T-cell (primary cell): ENCODE data around the gene FAM98C. TPM values are rescaled to one million over a fixed set of nuclear protein-coding genes. Genes with fewer than 3 reads are reported as not detected.

Experiments used
- ATAC-seq, 4 experiments: fragments of 200-7000 bp in 3 of 4; fragments of 150-1000 bp in 1 of 4; cut with Tn5 transposase; replicated peaks in 1 of 4; 1 replicate in 3 of 4; 2 replicates in 1 of 4; pipeline ENCODE4 v1.10.0; 2021; ENCODE audit warnings: moderate library complexity in 3 of 4, mild to moderate bottlenecking in 2 of 4, moderate number of reproducible peaks in 1 of 4
- CTCF ChIA-PET, 2 donors: fragments of 300-600 bp; sonication (Branson Sonifier 250); formaldehyde crosslinking; loops; one replicate each; lab custom pipeline; 2022; ENCODE audit warnings: antibody characterized with exemption in 2 of 2; lab: Charles Lee
- POLR2A ChIA-PET, 2 donors: fragments of 300-600 bp; sonication (Branson Sonifier 250); formaldehyde crosslinking; loops; one replicate each; lab custom pipeline; 2022; ENCODE audit warnings: antibody characterized with exemption in 2 of 2; lab: Charles Lee
- DNase-seq, 35 experiments: peaks; one replicate each; pipeline versions ENCODE4 v3.0.0 to v3.0.0-alpha.2; 2013 to 2023
- H3K27ac ChIP-seq: one replicate; pipeline ENCODE4 v1.5.1; 2013; ENCODE audit warnings: low read length
- H3K27me3 ChIP-seq, 2 experiments: replicated peaks in 1 of 2; 1 replicate in 1 of 2; 2 replicates in 1 of 2; pipeline versions ENCODE4 v1.6.1 to v1.7.0; 2013; ENCODE audit warnings: low read length in 1 of 2, mixed read lengths in 1 of 2; ENCODE audit not compliant: control insufficient read depth in 2 of 2, insufficient read depth in 2 of 2; ENCODE audit errors: extremely low read depth in 1 of 2
- H3K36me3 ChIP-seq, 2 donors: 1 replicate in 1 of 2; 2 replicates in 1 of 2; pipeline versions ENCODE4 v1.6.1 to v1.7.0; 2013; ENCODE audit warnings: low read length in 1 of 2; ENCODE audit not compliant: control insufficient read depth in 2 of 2, insufficient read depth in 1 of 2; ENCODE audit errors: extremely low read depth in 1 of 2
- H3K4me1 ChIP-seq, 2 experiments: 1 replicate in 1 of 2; 2 replicates in 1 of 2; pipeline versions ENCODE4 v1.6.1 to v1.7.0; 2013; ENCODE audit warnings: low read length in 2 of 2, mixed read lengths in 1 of 2; ENCODE audit not compliant: insufficient read depth in 2 of 2, control insufficient read depth in 1 of 2; ENCODE audit errors: extremely low read depth in 1 of 2
- H3K4me3 ChIP-seq, 2 donors: 1 replicate in 1 of 2; 2 replicates in 1 of 2; pipeline versions ENCODE4 v1.5.1 to v1.7.0; 2013; ENCODE audit warnings: mild to moderate bottlenecking in 2 of 2, low read length in 1 of 2, moderate library complexity in 1 of 2; ENCODE audit not compliant: control insufficient read depth in 1 of 2; ENCODE audit errors: extremely low read depth in 1 of 2
- H3K9me3 ChIP-seq: 2 replicates; pipeline ENCODE4 v1.7.0; 2013
- H3K27ac Mint-ChIP-seq, 2 donors: one replicate each; pipeline ENCODE4 v1.8.0; 2020 to 2021; ENCODE audit warnings: mild to moderate bottlenecking in 2 of 2, mixed read lengths in 2 of 2
- H3K27me3 Mint-ChIP-seq, 2 donors: one replicate each; pipeline ENCODE4 v1.8.0; 2021 to 2022; ENCODE audit warnings: mixed read lengths in 2 of 2
- H3K36me3 Mint-ChIP-seq: one replicate; pipeline ENCODE4 v1.8.0; 2021; ENCODE audit warnings: mixed read lengths
- H3K4me1 Mint-ChIP-seq, 3 donors: one replicate each; pipeline ENCODE4 v1.8.0; 2020 to 2022; ENCODE audit warnings: mixed read lengths in 3 of 3, mild to moderate bottlenecking in 1 of 3
- H3K4me3 Mint-ChIP-seq, 3 donors: one replicate each; pipeline ENCODE4 v1.8.0; 2020 to 2022; ENCODE audit warnings: mild to moderate bottlenecking in 3 of 3, mixed read lengths in 3 of 3, moderate library complexity in 3 of 3
- H3K9me3 Mint-ChIP-seq, 3 donors: one replicate each; pipeline ENCODE4 v1.8.0; 2020 to 2022; ENCODE audit warnings: mixed read lengths in 3 of 3
- WGBS: methylation state at CpG from one replicate; pipeline ENCODE4 v1.1.5; 2013; ENCODE audit warnings: missing lambda C conversion rate; ENCODE audit not compliant: insufficient coverage; 5-methylcytosine and 5-hydroxymethylcytosine counted together
- total RNA-seq, 35 experiments: library from RNA in 6 of 35; stranded (reverse) in 6 of 35; fragments of 120-200 nt in 1 of 35; gene quantifications; one replicate each; pipeline versions ENCODE4 v1.2.1 to v1.2.4 and lab custom pipeline; 2013 to 2026

Gene FAM98C
- total RNA-seq, 5 donors from 2014 or later (not counting 1 experiment from before 2014, with no cell fraction given), result 31.9 to 62.1 (median 57.4) TPM

DNA sequence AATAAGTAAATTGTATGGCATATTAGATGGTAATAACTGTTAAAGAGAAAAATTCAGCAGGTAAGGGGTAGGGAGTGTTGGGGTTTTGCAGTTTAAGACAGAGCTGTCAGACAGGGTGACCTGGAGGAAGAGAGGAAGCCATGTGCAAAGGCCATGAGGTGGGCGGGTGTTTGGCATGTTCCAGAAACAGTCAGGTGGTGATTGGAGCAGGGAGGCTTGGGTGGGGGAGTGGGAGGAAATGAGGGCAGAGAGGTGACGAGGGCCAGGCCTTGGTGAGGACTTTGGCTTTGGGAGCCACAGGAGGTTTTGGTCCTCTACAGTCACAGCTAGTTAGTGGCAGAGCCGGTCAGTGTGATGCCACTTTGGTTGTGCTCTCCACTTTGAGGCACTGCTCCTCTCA lies 50.7 kb downstream of the FAM98C start:
- 91% methylated on average over 1 of the region's 3 CpGs for WGBS
- POLR2A ChIA-PET, result interaction anchor here in 1 of 2 donors (0.6 kb wide), 1 partner anchor 188 kb away, joined by 6 read pairs; no protein-coding TSS in a partner anchor
- no peak for ATAC-seq

DNA sequence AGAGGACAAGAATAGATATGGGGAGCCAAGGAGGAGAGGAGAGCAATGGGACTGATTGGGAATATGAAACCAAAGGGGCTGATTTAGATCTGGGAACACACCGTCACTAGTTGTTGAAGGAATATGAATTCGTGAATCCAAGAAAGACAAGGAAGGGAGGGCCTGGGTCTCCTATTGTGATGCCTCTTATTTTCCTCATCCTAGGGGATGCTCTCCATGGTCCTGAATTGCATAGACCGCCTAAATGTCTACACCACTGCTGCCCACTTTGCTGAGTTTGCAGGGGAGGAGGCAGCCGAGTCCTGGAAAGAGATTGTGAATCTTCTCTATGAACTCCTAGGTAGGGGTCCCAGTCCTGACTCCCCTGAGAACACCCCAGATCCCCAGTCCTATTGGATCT lies 52.1 kb downstream of the FAM98C start:
- Mint-ChIP-seq H3K36me3 (no peaks in the 10 kb centered on the region), H3K4me1 (no peaks in the 10 kb centered on the region), H3K4me3 (no peak overlapping the region), H3K9me3 (no peaks in the 10 kb centered on the region), H3K27ac (no peak overlapping the region), H3K27me3 (peaks cover 7% of the 10 kb centered on the region in 2 donors)
- Histone ChIP-seq H3K27me3 (peaks cover 0 to 10% of the 10 kb centered on the region in 2 experiments), H3K4me1 (no peaks in the 10 kb centered on the region), H3K27ac (no peak overlapping the region), H3K9me3 (no peaks in the 10 kb centered on the region), H3K36me3 (no peaks in the 10 kb centered on the region), H3K4me3 (no peak overlapping the region)
- DNase-seq, result peak in 1 of 35 experiments; percentile 17
- POLR2A ChIA-PET, result no interaction called here
- CTCF ChIA-PET, result no interaction called here
- no CpG with 5 or more reads among the region's 4 CpGs for WGBS
- ATAC-seq, result no peak

More for the DNA sequence above, 50.7 kb downstream of the FAM98C start:
- Histone ChIP-seq H3K4me3 (no peak overlapping the region), H3K27me3 (peaks cover 0 to 3% of the 10 kb centered on the region in 2 experiments), H3K4me1 (no peaks in the 10 kb centered on the region), H3K27ac (no peak overlapping the region), H3K36me3 (no peaks in the 10 kb centered on the region), H3K9me3 (no peaks in the 10 kb centered on the region)
- CTCF ChIA-PET, result no interaction called here
- Mint-ChIP-seq H3K4me1 (no peaks in the 10 kb centered on the region), H3K9me3 (no peaks in the 10 kb centered on the region), H3K36me3 (no peaks in the 10 kb centered on the region), H3K27me3 (no peaks in the 10 kb centered on the region), H3K4me3 (no peak overlapping the region), H3K27ac (peak overlapping the region in 1 of 2 donors; percentile 13)
- DNase-seq, result no peak

DNA sequence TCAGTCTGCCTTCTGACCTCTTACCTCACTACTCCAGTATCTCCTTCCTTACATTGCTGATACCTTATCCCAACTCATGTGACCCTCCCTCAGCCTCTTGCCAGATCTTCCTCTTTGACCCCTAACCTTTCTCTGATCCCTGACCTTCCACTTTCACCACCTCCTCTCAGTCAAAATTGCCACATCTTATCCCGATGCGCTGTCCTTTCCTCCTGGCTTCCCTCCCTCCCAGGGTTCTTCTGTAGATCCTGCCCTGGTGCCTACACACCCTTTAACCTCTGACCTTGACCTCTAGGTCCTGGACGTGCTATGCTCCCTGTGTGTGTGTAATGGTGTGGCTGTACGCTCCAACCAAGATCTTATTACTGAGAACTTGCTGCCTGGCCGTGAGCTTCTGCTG lies 54.3 kb downstream of the FAM98C start:
- no peaks in the 10 kb centered on the region for H3K36me3 ChIP-seq
- peaks cover 0 to 27% of the 10 kb centered on the region in 2 experiments for H3K27me3 ChIP-seq
- H3K9me3 ChIP-seq, result no peaks in the 10 kb centered on the region
- ChIA-PET POLR2A (no interaction called here), CTCF (no interaction called here)
- no peak overlapping the region for H3K27ac ChIP-seq
- no peaks in the 10 kb centered on the region for H3K36me3 Mint-ChIP-seq
- no peaks in the 10 kb centered on the region for H3K4me1 ChIP-seq
- no peaks in the 10 kb centered on the region for H3K9me3 Mint-ChIP-seq
- no peak overlapping the region for H3K4me3 ChIP-seq
- H3K27ac Mint-ChIP-seq, result no peak overlapping the region
- DNase-seq, result no peak
- no peaks in the 10 kb centered on the region for H3K4me1 Mint-ChIP-seq
- H3K27me3 Mint-ChIP-seq, result peaks cover 12 to 13% of the 10 kb centered on the region in 2 donors
- no peak overlapping the region for H3K4me3 Mint-ChIP-seq
- WGBS, result 78% methylated on average over 3 of the region's 5 CpGs
- ATAC-seq, result no peak

DNA sequence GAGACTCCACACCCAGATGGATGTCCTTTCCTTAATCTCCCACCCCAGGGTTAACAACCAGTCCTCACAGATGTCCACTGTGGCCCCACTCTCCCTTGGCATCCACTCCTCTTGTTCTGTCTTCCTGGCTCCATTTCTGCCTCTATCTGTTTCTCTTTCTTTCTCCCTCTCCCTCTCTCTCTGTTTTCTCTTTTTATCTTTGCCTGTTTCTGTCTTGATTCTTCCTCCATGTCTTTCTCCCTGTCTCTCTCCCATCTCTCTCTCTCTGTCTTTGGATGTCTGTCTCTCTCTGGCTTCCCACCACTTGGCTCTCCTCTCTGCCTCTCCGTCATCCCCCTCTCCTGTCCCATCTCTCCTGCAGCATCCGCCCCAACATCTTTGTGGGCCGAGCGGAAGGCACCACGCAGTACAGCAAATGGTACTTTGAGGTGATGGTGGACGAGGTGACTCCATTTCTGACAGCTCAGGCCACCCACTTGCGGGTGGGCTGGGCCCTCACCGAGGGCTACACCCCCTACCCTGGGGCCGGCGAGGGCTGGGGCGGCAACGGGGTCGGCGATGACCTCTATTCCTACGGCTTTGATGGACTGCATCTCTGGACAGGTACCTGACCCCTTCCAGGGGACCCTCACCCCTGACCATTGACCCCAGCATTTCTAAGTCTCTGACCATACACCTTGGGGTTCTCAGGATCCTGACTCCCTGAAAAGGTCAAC lies 55.0 kb downstream of the FAM98C start:
- peaks cover 0 to 32% of the 10 kb centered on the region in 2 experiments for H3K27me3 ChIP-seq
- no peaks in the 10 kb centered on the region for H3K4me1 ChIP-seq
- no peaks in the 10 kb centered on the region for H3K9me3 Mint-ChIP-seq
- DNase-seq, result no peak
- no peak overlapping the region for H3K27ac ChIP-seq
- 95% methylated on average over 7 of the region's 15 CpGs for WGBS
- H3K27ac Mint-ChIP-seq, result no peak overlapping the region
- no peaks in the 10 kb centered on the region for H3K36me3 Mint-ChIP-seq
- H3K4me3 ChIP-seq, result no peak overlapping the region
- no peaks in the 10 kb centered on the region for H3K9me3 ChIP-seq
- ChIA-PET POLR2A (no interaction called here), CTCF (interaction anchor here in 1 of 2 donors (0.6 kb wide), 1 partner anchor 55 kb away, joined by 3 read pairs; no protein-coding TSS in a partner anchor)
- no peaks in the 10 kb centered on the region for H3K36me3 ChIP-seq
- H3K4me3 Mint-ChIP-seq, result no peak overlapping the region
- ATAC-seq, result no peak
- peaks cover 17 to 18% of the 10 kb centered on the region in 2 donors for H3K27me3 Mint-ChIP-seq
- H3K4me1 Mint-ChIP-seq, result no peaks in the 10 kb centered on the region

Other genes starting within 250 kb of the FAM98C start
- gene DPF1, start 178.9 kb upstream of the FAM98C start, total RNA-seq, result not detected
- gene PPP1R14A, start 146.7 kb upstream of the FAM98C start, total RNA-seq, result 1 to 10 TPM in 2 of 5 donors, under 1 TPM in 1, not detected in 2; 0.82 to 2.8 (median 1.6) TPM
- 10 to 100 TPM; 30.3 to 48.5 (median 37.9) TPM for gene SPINT2, start 138.5 kb upstream of the FAM98C start, total RNA-seq
- 1 to 10 TPM in 2 of 5 donors, under 1 TPM in 1, not detected in 2; 0.56 to 1.4 (median 1.3) TPM for gene C19orf33, start 98.8 kb upstream of the FAM98C start, total RNA-seq
- gene YIF1B, start 87.1 kb upstream of the FAM98C start, total RNA-seq, result 10 to 100 TPM; 28.1 to 39.1 (median 34.1) TPM
- 10 to 100 TPM in 3 of 5 donors, 1 to 10 TPM in 2; 4.8 to 12.9 (median 12.6) TPM for gene KCNK6, start 83.2 kb upstream of the FAM98C start, total RNA-seq
- 10 to 100 TPM; 11.1 to 27.2 (median 21.2) TPM for gene CATSPERG, start 67.3 kb upstream of the FAM98C start, total RNA-seq
- gene PSMD8, start 28.5 kb upstream of the FAM98C start, total RNA-seq, result 10 to 100 TPM; 76.4 to 95.2 (median 85.8) TPM
- under 1 TPM in 4 of 5 donors, not detected in 1; 0.18 to 0.60 (median 0.31) TPM for gene GGN, start 15.1 kb upstream of the FAM98C start, total RNA-seq
- gene SPRED3, start 14.4 kb upstream of the FAM98C start, total RNA-seq, result 1 to 10 TPM in 4 of 5 donors, under 1 TPM in 1; 0.93 to 2.9 (median 2.1) TPM
- gene RASGRP4, start 23.1 kb downstream of the FAM98C start, total RNA-seq, result under 1 TPM; 0.09 to 0.70 (median 0.26) TPM
- 1 to 10 TPM; 1.1 to 3.8 (median 2.9) TPM for gene RYR1, start 30.6 kb downstream of the FAM98C start, total RNA-seq
- 100 to 1,000 TPM; 243 to 417 (median 329) TPM for gene MAP4K1, start 214.9 kb downstream of the FAM98C start, total RNA-seq
- 100 to 1,000 TPM; 317 to 352 (median 319) TPM for gene EIF3K, start 216.1 kb downstream of the FAM98C start, total RNA-seq
- 100 to 1,000 TPM in 4 of 5 donors, 10 to 100 TPM in 1; 100.0 to 201 (median 175) TPM for gene ACTN4, start 244.6 kb downstream of the FAM98C start, total RNA-seq